GM21619 (cell line): ENCODE measurements around the gene PPP3R2.
"Not testable (repeated sequence)": the region's sequence is repeated elsewhere in the genome, so short reads cannot be mapped to it uniquely, and the experiment has no call there.

ENCODE experiments used
- ATAC-seq: cut with Tn5 transposase; IDR thresholded peaks from one replicate; pipeline ENCODE4 v1.9.1; 2021; ENCODE audit not compliant: unreplicated experiment

Gene PPP3R2

GRCh38 chr9:101590074-101590473, 4.7 kb downstream of the PPP3R2 start:
- ATAC-seq = not testable (repeated sequence)

- ATAC-seq = no peak
Observed at GRCh38 chr9:101587332-101588043, 7.3 kb downstream of the PPP3R2 start.

GRCh38 chr9:101586651-101587050, 8.1 kb downstream of the PPP3R2 start:
- ATAC-seq = peak; percentile 88

- ATAC-seq = no peak
Observed at GRCh38 chr9:101585740-101586139, 9.0 kb downstream of the PPP3R2 start.

- ATAC-seq = no peak
Observed at GRCh38 chr9:101582553-101582952, 12.2 kb downstream of the PPP3R2 start.

- ATAC-seq = no peak
Observed at GRCh38 chr9:101579711-101580545, 14.8 kb downstream of the PPP3R2 start.

- ATAC-seq = peak; percentile 69
Observed at GRCh38 chr9:101578378-101578777, 16.4 kb downstream of the PPP3R2 start.

GRCh38 chr9:101574731-101575333, 19.9 kb downstream of the PPP3R2 start:
- ATAC-seq = no peak

- no peak for ATAC-seq
Observed at GRCh38 chr9:101572316-101572715, 22.5 kb downstream of the PPP3R2 start.

- ATAC-seq = no peak
Observed at GRCh38 chr9:101571114-101571513, 23.7 kb downstream of the PPP3R2 start.

GRCh38 chr9:101569741-101570501, 24.8 kb downstream of the PPP3R2 start:
- no peak for ATAC-seq

GRCh38 chr9:101567725-101568350, 26.9 kb downstream of the PPP3R2 start:
- ATAC-seq = no peak

- peak; percentile 77 for ATAC-seq
Observed at GRCh38 chr9:101566904-101567724, 27.7 kb downstream of the PPP3R2 start.

- no peak for ATAC-seq
Observed at GRCh38 chr9:101564252-101564651, 30.5 kb downstream of the PPP3R2 start.

- no peak for ATAC-seq
Observed at GRCh38 chr9:101562966-101563365, 31.8 kb downstream of the PPP3R2 start.

GRCh38 chr9:101561740-101562139, 33.0 kb downstream of the PPP3R2 start:
- ATAC-seq = no peak

- ATAC-seq = not testable (repeated sequence)
Observed at GRCh38 chr9:101549472-101550098, 45.2 kb downstream of the PPP3R2 start.

- no peak for ATAC-seq
Observed at GRCh38 chr9:101543098-101543735, 51.6 kb downstream of the PPP3R2 start.
